Measurements from ENCODE around the gene HDAC4.

GRCh38 chr2:239443666-239444567 lies 43.1 kb upstream of the HDAC4 start:
- no peak for TF ChIP-seq EP300 (IDR thresholded peaks at IDR 0.05)
- TF ChIP-seq CTCF (IDR thresholded peaks at IDR 0.05), result no peak
- no peak for TF ChIP-seq POLR2AphosphoS5 (IDR thresholded peaks at IDR 0.05)

All from stomach (tissue), 4 donors.